ENCODE data around the gene MRPL23. TPM values are rescaled to one million over a fixed set of nuclear protein-coding genes. Genes with fewer than 3 reads are reported as not detected.

The MRPL23 gene
- total RNA-seq, 2 donors from 2014 or later = 69.9 to 109 TPM

DNA sequence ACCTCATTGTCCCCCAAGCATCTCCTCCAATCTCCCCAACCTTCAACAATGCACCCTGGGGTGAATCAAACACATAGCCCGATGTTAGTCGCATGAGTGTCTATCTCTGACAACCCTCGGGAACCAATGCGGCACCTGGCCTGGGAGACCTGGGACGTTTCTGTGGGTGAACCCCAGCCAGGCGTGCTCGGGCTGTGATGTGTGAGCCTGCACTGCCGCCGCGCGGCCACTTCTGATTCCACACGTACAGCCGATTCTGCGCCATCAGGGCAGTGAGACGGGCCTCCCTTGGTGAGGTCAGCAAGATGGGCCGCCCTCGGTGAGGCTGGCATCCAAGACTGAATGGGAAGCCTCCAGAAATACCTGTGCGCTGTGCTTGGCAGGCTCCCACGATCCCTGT, 55.7 kb downstream of the MRPL23 start:
- no peak overlapping the region for H3K4me3 ChIP-seq (ENCODE audit: low read length)
- no peaks in the 10 kb centered on the region for H3K9me3 ChIP-seq (ENCODE audit: control insufficient read depth, low read length)
- no CpG with 5 or more reads among the region's 19 CpGs for WGBS, 2 experiments (ENCODE audit: insufficient coverage in 1 of 2, insufficient read length in 1 of 2)
- H3K9me3 Mint-ChIP-seq = no peaks in the 10 kb centered on the region
- no peak overlapping the region for H3K4me3 Mint-ChIP-seq
- H3K36me3 ChIP-seq (ENCODE audit: control insufficient read depth, insufficient read depth, low read length) = no peaks in the 10 kb centered on the region
- no peaks in the 10 kb centered on the region for H3K27me3 ChIP-seq (ENCODE audit: control insufficient read depth, insufficient read depth, low read length, poor library complexity, severe bottlenecking)
- no peaks in the 10 kb centered on the region for H3K36me3 Mint-ChIP-seq (ENCODE audit: low read depth)
- no peak overlapping the region for H3K27ac ChIP-seq (ENCODE audit: low read depth, low read length)
- TF ChIP-seq, protein P1, sequence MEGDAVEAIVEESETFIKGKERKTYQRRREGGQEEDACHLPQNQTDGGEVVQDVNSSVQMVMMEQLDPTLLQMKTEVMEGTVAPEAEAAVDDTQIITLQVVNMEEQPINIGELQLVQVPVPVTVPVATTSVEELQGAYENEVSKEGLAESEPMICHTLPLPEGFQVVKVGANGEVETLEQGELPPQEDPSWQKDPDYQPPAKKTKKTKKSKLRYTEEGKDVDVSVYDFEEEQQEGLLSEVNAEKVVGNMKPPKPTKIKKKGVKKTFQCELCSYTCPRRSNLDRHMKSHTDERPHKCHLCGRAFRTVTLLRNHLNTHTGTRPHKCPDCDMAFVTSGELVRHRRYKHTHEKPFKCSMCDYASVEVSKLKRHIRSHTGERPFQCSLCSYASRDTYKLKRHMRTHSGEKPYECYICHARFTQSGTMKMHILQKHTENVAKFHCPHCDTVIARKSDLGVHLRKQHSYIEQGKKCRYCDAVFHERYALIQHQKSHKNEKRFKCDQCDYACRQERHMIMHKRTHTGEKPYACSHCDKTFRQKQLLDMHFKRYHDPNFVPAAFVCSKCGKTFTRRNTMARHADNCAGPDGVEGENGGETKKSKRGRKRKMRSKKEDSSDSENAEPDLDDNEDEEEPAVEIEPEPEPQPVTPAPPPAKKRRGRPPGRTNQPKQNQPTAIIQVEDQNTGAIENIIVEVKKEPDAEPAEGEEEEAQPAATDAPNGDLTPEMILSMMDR (conservative IDR thresholded peaks at IDR 0.05) = no peak
- no peak overlapping the region for H3K27ac Mint-ChIP-seq
- no peaks in the 10 kb centered on the region for H3K4me1 ChIP-seq (ENCODE audit: control insufficient read depth, insufficient read depth, low read length)
- no peaks in the 10 kb centered on the region for H3K27me3 Mint-ChIP-seq (ENCODE audit: insufficient read depth)
- H3K4me1 Mint-ChIP-seq = no peaks in the 10 kb centered on the region
- DNase-seq = no peak
- H3K9ac ChIP-seq (ENCODE audit: extremely low read depth, low read length, poor library complexity, severe bottlenecking) = no peak overlapping the region

DNA sequence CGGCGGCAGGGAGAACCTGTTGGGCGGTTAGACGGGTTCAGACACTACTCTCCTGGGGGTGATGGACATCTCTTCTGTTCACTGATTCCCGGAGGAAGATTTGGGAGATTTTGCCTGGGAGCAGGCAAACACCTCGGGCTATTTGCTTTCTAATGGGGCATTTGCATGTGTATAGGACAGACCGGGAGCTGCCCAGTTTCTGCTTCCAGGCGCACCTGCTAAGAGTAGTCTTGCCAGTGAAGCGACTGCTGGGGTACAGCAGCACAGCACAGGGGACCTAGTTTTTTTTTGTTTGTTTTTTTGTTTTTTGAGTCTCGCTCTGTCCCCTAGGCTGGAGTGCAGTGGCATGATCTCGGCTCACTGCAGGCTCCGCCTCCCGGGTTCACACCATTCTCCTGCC, 57.3 kb downstream of the MRPL23 start:
- H3K36me3 ChIP-seq (ENCODE audit: control insufficient read depth, insufficient read depth, low read length) = no peaks in the 10 kb centered on the region
- Mint-ChIP-seq H3K36me3 (ENCODE audit: low read depth) (no peaks in the 10 kb centered on the region), H3K27me3 (ENCODE audit: insufficient read depth) (no peaks in the 10 kb centered on the region), H3K9me3 (no peaks in the 10 kb centered on the region), H3K4me1 (no peaks in the 10 kb centered on the region), H3K4me3 (no peak overlapping the region), H3K27ac (no peak overlapping the region)
- WGBS, 2 experiments (ENCODE audit: insufficient coverage in 1 of 2, insufficient read length in 1 of 2) = no CpG with 5 or more reads among the region's 13 CpGs
- no peak for DNase-seq
- H3K4me1 ChIP-seq (ENCODE audit: control insufficient read depth, insufficient read depth, low read length) = no peaks in the 10 kb centered on the region
- H3K9ac ChIP-seq (ENCODE audit: extremely low read depth, low read length, poor library complexity, severe bottlenecking) = no peak overlapping the region
- TF ChIP-seq, protein P1 (conservative IDR thresholded peaks at IDR 0.05) = no peak
- no peak overlapping the region for H3K4me3 ChIP-seq (ENCODE audit: low read length)
- H3K27ac ChIP-seq (ENCODE audit: low read depth, low read length) = no peak overlapping the region
- no peaks in the 10 kb centered on the region for H3K9me3 ChIP-seq (ENCODE audit: control insufficient read depth, low read length)
- H3K27me3 ChIP-seq (ENCODE audit: control insufficient read depth, insufficient read depth, low read length, poor library complexity, severe bottlenecking) = no peaks in the 10 kb centered on the region

Other genes starting within 250 kb of the MRPL23 start
- 1 to 10 TPM in 1 of 2 donors, under 1 TPM in 1; 0.75 to 1.0 TPM for gene IFITM10, start 196.7 kb upstream of the MRPL23 start, total RNA-seq
- 100 to 1,000 TPM; 185 to 208 TPM for gene CTSD, start 183.4 kb upstream of the MRPL23 start, total RNA-seq
- not detected for gene SYT8, start 112.3 kb upstream of the MRPL23 start, total RNA-seq
- not detected for gene TNNI2, start 108.4 kb upstream of the MRPL23 start, total RNA-seq
- gene LSP1, start 94.2 kb upstream of the MRPL23 start, total RNA-seq = not detected
- gene PRR33, start 55.4 kb upstream of the MRPL23 start, total RNA-seq = not detected
- gene TNNT3, start 27.6 kb upstream of the MRPL23 start, total RNA-seq = not detected
- gene H19, start 50.5 kb downstream of the MRPL23 start, total RNA-seq = 1 to 10 TPM in 1 of 2 donors, under 1 TPM in 1; 0.55 to 3.8 TPM
- 1 to 10 TPM in 1 of 2 donors, under 1 TPM in 1; 0.80 to 5.1 TPM for gene IGF2, start 192.1 kb downstream of the MRPL23 start, total RNA-seq
- gene INS, start 213.9 kb downstream of the MRPL23 start, total RNA-seq = not detected
- gene TH, start 224.5 kb downstream of the MRPL23 start, total RNA-seq = not detected